SK-N-SH treated with all-trans-retinoic acid at 6 μM for 48 hours (cell line): ENCODE measurements around the gene ADAMTSL1.

ENCODE experiments used
- ATAC-seq: fragments of 200-7000 bp; cut with Tn5 transposase; 3 replicates; pipeline ENCODE4 v1.9.1; 2020; ENCODE audit warnings: mild to moderate bottlenecking, moderate library complexity
- ARNTL ChIP-seq: fragments of 450-650 bp; formaldehyde crosslinking; IDR thresholded peaks from 2 replicates; pipeline ENCODE4 v1.5.0; 2020; ENCODE audit warnings: low read depth, mild to moderate bottlenecking, moderate library complexity, borderline replicate concordance
- BACH2 ChIP-seq: fragments of 250-450 bp; sonication (Bioruptor Pico); IDR thresholded peaks from 2 replicates; pipeline ENCODE4 v1.9.0; 2021; ENCODE audit warnings: mild to moderate bottlenecking, borderline replicate concordance
- CSDC2 ChIP-seq: fragments of 250-450 bp; sonication (Bioruptor Pico); IDR thresholded peaks from 2 replicates; pipeline ENCODE4 v1.5.0; 2020; ENCODE audit warnings: mild to moderate bottlenecking, moderate library complexity
- ESRRG ChIP-seq: fragments of 250-450 bp; sonication (Bioruptor Pico); IDR thresholded peaks from 2 replicates; pipeline ENCODE4 v1.6.1; 2021; ENCODE audit warnings: mild to moderate bottlenecking
- GLIS3 ChIP-seq: fragments of 250-450 bp; sonication (Bioruptor Pico); IDR thresholded peaks from 2 replicates; pipeline ENCODE4 v1.5.0; 2020; ENCODE audit warnings: mild to moderate bottlenecking, moderate library complexity
- ISL1 ChIP-seq: fragments of 250-450 bp; sonication (Bioruptor Pico); IDR thresholded peaks from 2 replicates; pipeline ENCODE4 v2.1.2; 2022; ENCODE audit warnings: mild to moderate bottlenecking, moderate library complexity
- OSR1 ChIP-seq: fragments of 250-450 bp; sonication (Bioruptor Pico); IDR thresholded peaks from 2 replicates; pipeline ENCODE4 v1.8.0; 2022; ENCODE audit warnings: moderate library complexity, mild to moderate bottlenecking, inconsistent platforms
- PPARA ChIP-seq: fragments of 250-450 bp; sonication (Bioruptor Pico); IDR thresholded peaks from 2 replicates; pipeline ENCODE4 v1.5.0; 2020; ENCODE audit warnings: mild to moderate bottlenecking, borderline replicate concordance
- RARB ChIP-seq: fragments of 250-450 bp; sonication (Bioruptor Pico); IDR thresholded peaks from 2 replicates; pipeline ENCODE4 v1.8.0; 2021; ENCODE audit warnings: mild to moderate bottlenecking, moderate library complexity
- SNAI2 ChIP-seq: fragments of 250-450 bp; sonication (Bioruptor Pico); IDR thresholded peaks from 2 replicates; pipeline ENCODE4 v1.5.0; 2020; ENCODE audit warnings: mild to moderate bottlenecking, moderate library complexity
- TCF4 ChIP-seq: fragments of 250-450 bp; sonication (Bioruptor Pico); IDR thresholded peaks from 2 replicates; pipeline ENCODE4 v1.8.0; 2021; ENCODE audit warnings: mild to moderate bottlenecking, moderate library complexity, borderline replicate concordance
- TOX ChIP-seq: fragments of 250-450 bp; sonication (Bioruptor Pico); IDR thresholded peaks from 2 replicates; pipeline ENCODE4 v1.8.0; 2021; ENCODE audit warnings: mild to moderate bottlenecking, moderate library complexity, borderline replicate concordance
- TSHZ2 ChIP-seq: fragments of 250-450 bp; sonication (Bioruptor Pico); IDR thresholded peaks from 2 replicates; pipeline ENCODE4 v1.5.0; 2020; ENCODE audit warnings: mild to moderate bottlenecking, moderate library complexity
- ZC3H10 ChIP-seq: fragments of 250-450 bp; sonication (Bioruptor Pico); IDR thresholded peaks from 2 replicates; pipeline ENCODE4 v1.5.1; 2021; ENCODE audit warnings: mild to moderate bottlenecking, moderate library complexity
- ZFP3 ChIP-seq: fragments of 250-450 bp; sonication (Bioruptor Pico); IDR thresholded peaks from 2 replicates; pipeline ENCODE4 v1.5.0; 2020; ENCODE audit warnings: mild to moderate bottlenecking, moderate library complexity
- ZFP30 ChIP-seq: fragments of 450-650 bp; formaldehyde crosslinking; IDR thresholded peaks from 2 replicates; pipeline ENCODE4 v1.5.0; 2022; ENCODE audit warnings: mild to moderate bottlenecking, moderate library complexity
- ZNF565 ChIP-seq: fragments of 450-650 bp; formaldehyde crosslinking; conservative IDR thresholded peaks from 2 replicates; pipeline ENCODE4 v1.5.0; 2020; ENCODE audit warnings: low read depth, mild to moderate bottlenecking, moderate library complexity
- ZNF8 ChIP-seq: fragments of 450-650 bp; formaldehyde crosslinking; IDR thresholded peaks from 2 replicates; pipeline ENCODE4 v1.5.0; 2020; ENCODE audit warnings: mild to moderate bottlenecking, moderate library complexity
- TF ChIP-seq, protein P1 (sequence below): fragments of 250-450 bp; sonication (Bioruptor Pico); IDR thresholded peaks from 2 replicates; pipeline ENCODE4 v1.8.0; 2021; ENCODE audit warnings: low read depth, mild to moderate bottlenecking, moderate library complexity, borderline replicate concordance
- TF ChIP-seq, protein P2 (sequence below): fragments of 250-450 bp; sonication (Bioruptor Pico); IDR thresholded peaks from 2 replicates; pipeline ENCODE4 v1.5.1; 2021; ENCODE audit warnings: mild to moderate bottlenecking, moderate library complexity
- TF ChIP-seq, protein P3 (sequence below): fragments of 250-450 bp; sonication (Bioruptor Pico); IDR thresholded peaks from 2 replicates; pipeline ENCODE4 v1.5.1; 2020; ENCODE audit warnings: low read depth, mild to moderate bottlenecking, moderate library complexity
- TF ChIP-seq, protein P4 (sequence below): fragments of 250-450 bp; sonication (Bioruptor Pico); IDR thresholded peaks from 2 replicates; pipeline ENCODE4 v1.8.0; 2020; ENCODE audit warnings: mild to moderate bottlenecking, moderate library complexity, borderline replicate concordance

Gene ADAMTSL1

GRCh38 chr9:18699764-18700163 lies 225.8 kb downstream of the ADAMTSL1 start:
- TF ChIP-seq TOX (no peak), RARB (no peak), ZNF8 (no peak), PPARA (CRISPR knock-in tag) (no peak), GLIS3 (CRISPR knock-in tag) (no peak), ARNTL (no peak), ISL1 (no peak), OSR1 (no peak), ESRRG (no peak), TSHZ2 (CRISPR knock-in tag) (no peak), ZNF565 (no peak), SNAI2 (CRISPR knock-in tag) (no peak), ZFP3 (CRISPR knock-in tag) (no peak), ZFP30 (no peak), TCF4 (no peak), BACH2 (CRISPR knock-in tag) (no peak), ZC3H10 (no peak)
- TF ChIP-seq, protein P1, sequence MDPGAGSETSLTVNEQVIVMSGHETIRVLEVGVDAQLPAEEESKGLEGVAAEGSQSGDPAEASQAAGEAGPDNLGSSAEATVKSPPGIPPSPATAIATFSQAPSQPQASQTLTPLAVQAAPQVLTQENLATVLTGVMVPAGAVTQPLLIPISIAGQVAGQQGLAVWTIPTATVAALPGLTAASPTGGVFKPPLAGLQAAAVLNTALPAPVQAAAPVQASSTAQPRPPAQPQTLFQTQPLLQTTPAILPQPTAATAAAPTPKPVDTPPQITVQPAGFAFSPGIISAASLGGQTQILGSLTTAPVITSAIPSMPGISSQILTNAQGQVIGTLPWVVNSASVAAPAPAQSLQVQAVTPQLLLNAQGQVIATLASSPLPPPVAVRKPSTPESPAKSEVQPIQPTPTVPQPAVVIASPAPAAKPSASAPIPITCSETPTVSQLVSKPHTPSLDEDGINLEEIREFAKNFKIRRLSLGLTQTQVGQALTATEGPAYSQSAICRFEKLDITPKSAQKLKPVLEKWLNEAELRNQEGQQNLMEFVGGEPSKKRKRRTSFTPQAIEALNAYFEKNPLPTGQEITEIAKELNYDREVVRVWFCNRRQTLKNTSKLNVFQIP (CRISPR knock-in tag): no peak
- TF ChIP-seq, protein P2, sequence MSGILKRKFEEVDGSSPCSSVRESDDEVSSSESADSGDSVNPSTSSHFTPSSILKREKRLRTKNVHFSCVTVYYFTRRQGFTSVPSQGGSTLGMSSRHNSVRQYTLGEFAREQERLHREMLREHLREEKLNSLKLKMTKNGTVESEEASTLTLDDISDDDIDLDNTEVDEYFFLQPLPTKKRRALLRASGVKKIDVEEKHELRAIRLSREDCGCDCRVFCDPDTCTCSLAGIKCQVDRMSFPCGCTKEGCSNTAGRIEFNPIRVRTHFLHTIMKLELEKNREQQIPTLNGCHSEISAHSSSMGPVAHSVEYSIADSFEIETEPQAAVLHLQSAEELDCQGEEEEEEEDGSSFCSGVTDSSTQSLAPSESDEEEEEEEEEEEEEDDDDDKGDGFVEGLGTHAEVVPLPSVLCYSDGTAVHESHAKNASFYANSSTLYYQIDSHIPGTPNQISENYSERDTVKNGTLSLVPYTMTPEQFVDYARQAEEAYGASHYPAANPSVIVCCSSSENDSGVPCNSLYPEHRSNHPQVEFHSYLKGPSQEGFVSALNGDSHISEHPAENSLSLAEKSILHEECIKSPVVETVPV (CRISPR knock-in tag): no peak
- TF ChIP-seq, protein P3, sequence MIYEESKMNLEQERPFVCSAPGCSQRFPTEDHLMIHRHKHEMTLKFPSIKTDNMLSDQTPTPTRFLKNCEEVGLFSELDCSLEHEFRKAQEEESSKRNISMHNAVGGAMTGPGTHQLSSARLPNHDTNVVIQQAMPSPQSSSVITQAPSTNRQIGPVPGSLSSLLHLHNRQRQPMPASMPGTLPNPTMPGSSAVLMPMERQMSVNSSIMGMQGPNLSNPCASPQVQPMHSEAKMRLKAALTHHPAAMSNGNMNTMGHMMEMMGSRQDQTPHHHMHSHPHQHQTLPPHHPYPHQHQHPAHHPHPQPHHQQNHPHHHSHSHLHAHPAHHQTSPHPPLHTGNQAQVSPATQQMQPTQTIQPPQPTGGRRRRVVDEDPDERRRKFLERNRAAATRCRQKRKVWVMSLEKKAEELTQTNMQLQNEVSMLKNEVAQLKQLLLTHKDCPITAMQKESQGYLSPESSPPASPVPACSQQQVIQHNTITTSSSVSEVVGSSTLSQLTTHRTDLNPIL (CRISPR knock-in tag): no peak
- TF ChIP-seq, all 23 proteins: peak for 0
- ATAC-seq: no peak

GRCh38 chr9:18700714-18701113 lies 226.8 kb downstream of the ADAMTSL1 start:
- no peak for TF ChIP-seq TCF4
- no peak for TF ChIP-seq ZC3H10
- TF ChIP-seq TOX: no peak
- TF ChIP-seq, protein P3 (CRISPR knock-in tag): no peak
- TF ChIP-seq ESRRG: no peak
- no peak for TF ChIP-seq ISL1
- TF ChIP-seq ZNF8: no peak
- TF ChIP-seq CSDC2 (CRISPR knock-in tag): no peak
- no peak for TF ChIP-seq PPARA (CRISPR knock-in tag)
- TF ChIP-seq, protein P1 (CRISPR knock-in tag): no peak
- no peak for TF ChIP-seq OSR1
- TF ChIP-seq ZNF565: no peak
- TF ChIP-seq, protein P4, sequence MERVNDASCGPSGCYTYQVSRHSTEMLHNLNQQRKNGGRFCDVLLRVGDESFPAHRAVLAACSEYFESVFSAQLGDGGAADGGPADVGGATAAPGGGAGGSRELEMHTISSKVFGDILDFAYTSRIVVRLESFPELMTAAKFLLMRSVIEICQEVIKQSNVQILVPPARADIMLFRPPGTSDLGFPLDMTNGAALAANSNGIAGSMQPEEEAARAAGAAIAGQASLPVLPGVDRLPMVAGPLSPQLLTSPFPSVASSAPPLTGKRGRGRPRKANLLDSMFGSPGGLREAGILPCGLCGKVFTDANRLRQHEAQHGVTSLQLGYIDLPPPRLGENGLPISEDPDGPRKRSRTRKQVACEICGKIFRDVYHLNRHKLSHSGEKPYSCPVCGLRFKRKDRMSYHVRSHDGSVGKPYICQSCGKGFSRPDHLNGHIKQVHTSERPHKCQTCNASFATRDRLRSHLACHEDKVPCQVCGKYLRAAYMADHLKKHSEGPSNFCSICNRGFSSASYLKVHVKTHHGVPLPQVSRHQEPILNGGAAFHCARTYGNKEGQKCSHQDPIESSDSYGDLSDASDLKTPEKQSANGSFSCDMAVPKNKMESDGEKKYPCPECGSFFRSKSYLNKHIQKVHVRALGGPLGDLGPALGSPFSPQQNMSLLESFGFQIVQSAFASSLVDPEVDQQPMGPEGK (CRISPR knock-in tag): no peak
- TF ChIP-seq SNAI2 (CRISPR knock-in tag): no peak
- TF ChIP-seq RARB: no peak
- TF ChIP-seq ARNTL: no peak
- TF ChIP-seq GLIS3 (CRISPR knock-in tag): no peak
- no peak for ATAC-seq
